Panc1 (cell line): ENCODE measurements around the gene RIPK1.

Experiments used
- POLR2AphosphoS5 ChIP-seq: IDR thresholded peaks from 2 replicates; pipeline ENCODE4 v1.6.1; 2012; ENCODE audit warnings: mild to moderate bottlenecking, low read depth, low read length, moderate library complexity
- TCF7L2 ChIP-seq: IDR thresholded peaks from 2 replicates; pipeline ENCODE4 v1.6.1; 2011; ENCODE audit warnings: mild to moderate bottlenecking, low read depth, low read length, inconsistent platforms
- TF ChIP-seq, protein P1 (sequence below), 2 experiments: IDR thresholded peaks; 2 replicates each; pipeline ENCODE4 v1.6.1; 2011 to 2012; ENCODE audit warnings: low read depth in 2 of 2, control low read depth in 1 of 2, low read length in 1 of 2, mild to moderate bottlenecking in 1 of 2, moderate library complexity in 1 of 2; ENCODE audit not compliant: insufficient read depth in 1 of 2
- TF ChIP-seq, protein P2 (sequence below): fragments of 450-650 bp; IDR thresholded peaks from 2 replicates; pipeline ENCODE4 v1.5.1; 2017; ENCODE audit warnings: mild to moderate bottlenecking

DNA sequence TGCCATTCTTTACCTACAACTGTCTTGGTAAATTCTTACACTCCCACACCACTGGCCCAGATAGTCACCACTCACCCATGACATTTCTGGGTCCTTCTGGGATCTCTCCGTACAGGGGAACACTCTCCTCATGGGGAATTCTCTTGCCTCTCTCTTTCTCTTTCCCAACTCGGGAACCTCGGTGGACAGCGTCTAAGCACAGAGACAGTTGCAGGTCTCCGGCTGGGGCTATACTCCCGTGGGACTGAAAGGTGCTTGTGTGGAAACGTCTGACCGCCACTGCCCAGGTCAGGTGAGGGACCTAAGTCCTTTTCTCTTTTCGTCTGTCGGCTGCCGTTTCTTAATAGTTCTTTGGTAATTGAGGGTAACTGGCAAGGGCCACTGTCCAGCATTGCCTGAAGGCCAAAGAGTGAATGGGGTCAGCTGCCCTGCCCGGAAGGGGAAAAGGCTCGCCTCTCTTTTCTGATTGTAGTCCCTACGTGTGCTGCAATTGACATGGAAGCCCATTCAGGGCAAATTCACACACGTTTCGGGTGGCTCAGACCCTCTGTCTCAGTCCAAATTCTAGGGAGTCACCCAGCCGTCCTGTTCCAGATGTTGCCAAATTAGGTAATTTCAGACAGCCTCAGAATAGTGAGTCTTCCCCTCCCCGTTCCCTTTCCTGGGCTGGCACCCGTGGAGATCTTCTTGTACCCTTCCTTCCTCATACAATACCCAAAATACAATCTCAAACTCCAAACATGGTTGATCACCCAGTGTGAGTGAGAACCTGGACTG is 31.2 kb upstream of the RIPK1 start:
- TF ChIP-seq, protein P1, sequence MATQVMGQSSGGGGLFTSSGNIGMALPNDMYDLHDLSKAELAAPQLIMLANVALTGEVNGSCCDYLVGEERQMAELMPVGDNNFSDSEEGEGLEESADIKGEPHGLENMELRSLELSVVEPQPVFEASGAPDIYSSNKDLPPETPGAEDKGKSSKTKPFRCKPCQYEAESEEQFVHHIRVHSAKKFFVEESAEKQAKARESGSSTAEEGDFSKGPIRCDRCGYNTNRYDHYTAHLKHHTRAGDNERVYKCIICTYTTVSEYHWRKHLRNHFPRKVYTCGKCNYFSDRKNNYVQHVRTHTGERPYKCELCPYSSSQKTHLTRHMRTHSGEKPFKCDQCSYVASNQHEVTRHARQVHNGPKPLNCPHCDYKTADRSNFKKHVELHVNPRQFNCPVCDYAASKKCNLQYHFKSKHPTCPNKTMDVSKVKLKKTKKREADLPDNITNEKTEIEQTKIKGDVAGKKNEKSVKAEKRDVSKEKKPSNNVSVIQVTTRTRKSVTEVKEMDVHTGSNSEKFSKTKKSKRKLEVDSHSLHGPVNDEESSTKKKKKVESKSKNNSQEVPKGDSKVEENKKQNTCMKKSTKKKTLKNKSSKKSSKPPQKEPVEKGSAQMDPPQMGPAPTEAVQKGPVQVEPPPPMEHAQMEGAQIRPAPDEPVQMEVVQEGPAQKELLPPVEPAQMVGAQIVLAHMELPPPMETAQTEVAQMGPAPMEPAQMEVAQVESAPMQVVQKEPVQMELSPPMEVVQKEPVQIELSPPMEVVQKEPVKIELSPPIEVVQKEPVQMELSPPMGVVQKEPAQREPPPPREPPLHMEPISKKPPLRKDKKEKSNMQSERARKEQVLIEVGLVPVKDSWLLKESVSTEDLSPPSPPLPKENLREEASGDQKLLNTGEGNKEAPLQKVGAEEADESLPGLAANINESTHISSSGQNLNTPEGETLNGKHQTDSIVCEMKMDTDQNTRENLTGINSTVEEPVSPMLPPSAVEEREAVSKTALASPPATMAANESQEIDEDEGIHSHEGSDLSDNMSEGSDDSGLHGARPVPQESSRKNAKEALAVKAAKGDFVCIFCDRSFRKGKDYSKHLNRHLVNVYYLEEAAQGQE (IDR thresholded peaks at IDR 0.05; ENCODE audit: insufficient read depth in 1 of 2, low read depth in 2 of 2, low read length in 1 of 2), result no peak
- TF ChIP-seq, protein P2, sequence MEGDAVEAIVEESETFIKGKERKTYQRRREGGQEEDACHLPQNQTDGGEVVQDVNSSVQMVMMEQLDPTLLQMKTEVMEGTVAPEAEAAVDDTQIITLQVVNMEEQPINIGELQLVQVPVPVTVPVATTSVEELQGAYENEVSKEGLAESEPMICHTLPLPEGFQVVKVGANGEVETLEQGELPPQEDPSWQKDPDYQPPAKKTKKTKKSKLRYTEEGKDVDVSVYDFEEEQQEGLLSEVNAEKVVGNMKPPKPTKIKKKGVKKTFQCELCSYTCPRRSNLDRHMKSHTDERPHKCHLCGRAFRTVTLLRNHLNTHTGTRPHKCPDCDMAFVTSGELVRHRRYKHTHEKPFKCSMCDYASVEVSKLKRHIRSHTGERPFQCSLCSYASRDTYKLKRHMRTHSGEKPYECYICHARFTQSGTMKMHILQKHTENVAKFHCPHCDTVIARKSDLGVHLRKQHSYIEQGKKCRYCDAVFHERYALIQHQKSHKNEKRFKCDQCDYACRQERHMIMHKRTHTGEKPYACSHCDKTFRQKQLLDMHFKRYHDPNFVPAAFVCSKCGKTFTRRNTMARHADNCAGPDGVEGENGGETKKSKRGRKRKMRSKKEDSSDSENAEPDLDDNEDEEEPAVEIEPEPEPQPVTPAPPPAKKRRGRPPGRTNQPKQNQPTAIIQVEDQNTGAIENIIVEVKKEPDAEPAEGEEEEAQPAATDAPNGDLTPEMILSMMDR, result no peak
- TF ChIP-seq TCF7L2 (no peak), POLR2AphosphoS5 (no peak)
